H9 (cell line): Measurements from ENCODE around the gene STK17B. TPM values are rescaled to one million over a fixed set of nuclear protein-coding genes. Genes with fewer than 3 reads are reported as not detected.

Source experiments
- DNase-seq: peaks from one replicate; pipeline ENCODE4 v3.0.0-alpha.2; 2017
- H2AFZ ChIP-seq: one replicate; pipeline ENCODE4 v1.6.1; 2013; ENCODE audit warnings: mild to moderate bottlenecking, low read length, control low read depth, moderate library complexity
- H2AK5ac ChIP-seq: 2 replicates; pipeline ENCODE4 v1.6.1; 2013; ENCODE audit warnings: low read length, control low read depth, mixed read lengths; ENCODE audit not compliant: insufficient read length
- H2BK120ac ChIP-seq: one replicate; pipeline ENCODE4 v1.6.1; 2013; ENCODE audit warnings: low read depth, mild to moderate bottlenecking, low read length, control low read depth, inconsistent platforms; ENCODE audit not compliant: poor library complexity, severe bottlenecking
- H2BK12ac ChIP-seq: 2 replicates; pipeline ENCODE4 v1.6.1; 2013; ENCODE audit warnings: low read length, control low read depth, mixed read lengths, low read depth; ENCODE audit not compliant: insufficient read length
- H2BK15ac ChIP-seq: 2 replicates; pipeline ENCODE4 v1.6.1; 2013; ENCODE audit warnings: low read depth, low read length, control low read depth
- H2BK20ac ChIP-seq: one replicate; pipeline ENCODE4 v1.6.1; 2013; ENCODE audit warnings: low read depth, mild to moderate bottlenecking, low read length, control low read depth, inconsistent platforms; ENCODE audit not compliant: poor library complexity, severe bottlenecking
- H2BK5ac ChIP-seq: 2 replicates; pipeline ENCODE4 v1.6.1; 2013; ENCODE audit warnings: low read length, control low read depth, mixed read lengths; ENCODE audit not compliant: insufficient read length
- H3K14ac ChIP-seq: 2 replicates; pipeline ENCODE4 v1.6.1; 2013; ENCODE audit warnings: low read length, control low read depth; ENCODE audit not compliant: insufficient read depth
- H3K18ac ChIP-seq: 2 replicates; pipeline ENCODE4 v1.6.1; 2013; ENCODE audit warnings: low read depth, mild to moderate bottlenecking, mixed read lengths, low read length, control low read depth; ENCODE audit not compliant: insufficient read length
- H3K23ac ChIP-seq: 2 replicates; pipeline ENCODE4 v1.6.1; 2013; ENCODE audit warnings: low read length, control low read depth, mixed read lengths, low read depth; ENCODE audit not compliant: insufficient read length
- H3K23me2 ChIP-seq: 2 replicates; pipeline ENCODE4 v1.6.1; 2013; ENCODE audit warnings: low read depth, mild to moderate bottlenecking, mixed read lengths, low read length, control low read depth; ENCODE audit not compliant: insufficient read length, poor library complexity, severe bottlenecking
- H3K27ac ChIP-seq: 2 replicates; pipeline ENCODE4 v1.5.1; 2013; ENCODE audit warnings: low read length, control low read depth, mixed read lengths, low read depth; ENCODE audit not compliant: insufficient read length
- H3K27me3 ChIP-seq: 2 replicates; pipeline ENCODE4 v1.6.1; 2013; ENCODE audit warnings: low read length, control low read depth, inconsistent platforms; ENCODE audit not compliant: insufficient read depth
- H3K4ac ChIP-seq: 2 replicates; pipeline ENCODE4 v1.6.1; 2013; ENCODE audit warnings: low read depth, mild to moderate bottlenecking, control low read depth, inconsistent platforms, low read length, moderate library complexity
- H3K4me1 ChIP-seq: 2 replicates; pipeline ENCODE4 v1.6.1; 2013; ENCODE audit warnings: low read length, control low read depth, inconsistent platforms; ENCODE audit not compliant: insufficient read depth
- H3K4me2 ChIP-seq: 2 replicates; pipeline ENCODE4 v1.6.1; 2013; ENCODE audit warnings: low read length, control low read depth, mixed read lengths; ENCODE audit not compliant: insufficient read length, insufficient read depth
- H3K56ac ChIP-seq: 2 replicates; pipeline ENCODE4 v1.6.1; 2013; ENCODE audit warnings: low read depth, mild to moderate bottlenecking, mixed read lengths, low read length, control low read depth; ENCODE audit not compliant: insufficient read length
- H3K79me1 ChIP-seq: 2 replicates; pipeline ENCODE4 v1.6.1; 2013; ENCODE audit warnings: low read depth, mild to moderate bottlenecking, moderate library complexity, low read length, control low read depth, inconsistent platforms; ENCODE audit not compliant: insufficient read depth, poor library complexity, severe bottlenecking
- H3K79me2 ChIP-seq: 2 replicates; pipeline ENCODE4 v1.6.1; 2013; ENCODE audit warnings: low read length, control low read depth, inconsistent platforms; ENCODE audit not compliant: insufficient read depth
- H3K9ac ChIP-seq: 2 replicates; pipeline ENCODE4 v1.6.1; 2013; ENCODE audit warnings: low read length, control low read depth, mixed read lengths; ENCODE audit not compliant: insufficient read length; ENCODE audit errors: extremely low read depth
- H3K9me3 ChIP-seq: one replicate; pipeline ENCODE4 v1.6.1; 2013; ENCODE audit warnings: low read depth, low read length, inconsistent platforms; ENCODE audit not compliant: control insufficient read depth
- H3T11ph ChIP-seq: one replicate; pipeline ENCODE4 v1.6.1; 2013; ENCODE audit warnings: mild to moderate bottlenecking, low read length, control low read depth, inconsistent platforms
- H4K20me1 ChIP-seq: one replicate; pipeline ENCODE4 v1.6.1; 2013; ENCODE audit not compliant: control insufficient read depth, insufficient read length, insufficient read depth
- H4K5ac ChIP-seq: 2 replicates; pipeline ENCODE4 v1.6.1; 2013; ENCODE audit warnings: low read depth, mild to moderate bottlenecking, mixed read lengths, low read length, control low read depth; ENCODE audit not compliant: insufficient read length
- H4K8ac ChIP-seq: replicated peaks from 2 replicates; pipeline ENCODE4 v1.6.1; 2013; ENCODE audit warnings: low read length, control low read depth, mixed read lengths, low read depth; ENCODE audit not compliant: insufficient read length
- H4K91ac ChIP-seq: 2 replicates; pipeline ENCODE4 v1.6.1; 2013; ENCODE audit warnings: low read depth, mild to moderate bottlenecking, moderate library complexity, mixed read lengths, low read length, control low read depth; ENCODE audit not compliant: insufficient read length
- H3K27ac Mint-ChIP-seq, 3 experiments: 2 replicates in 2 of 3; 3 replicates in 1 of 3; pipeline ENCODE4 v1.8.0; 2020 to 2021; ENCODE audit warnings: mixed read lengths in 3 of 3, mild to moderate bottlenecking in 1 of 3, moderate library complexity in 1 of 3
- H3K27me3 Mint-ChIP-seq: 2 replicates; pipeline ENCODE4 v1.8.0; 2021; ENCODE audit warnings: low read depth, mild to moderate bottlenecking, moderate library complexity, mixed read lengths
- H3K36me3 Mint-ChIP-seq, 3 experiments: 2 replicates in 2 of 3; 3 replicates in 1 of 3; pipeline ENCODE4 v1.8.0; 2020 to 2021; ENCODE audit warnings: low read depth in 3 of 3, mixed read lengths in 3 of 3; ENCODE audit not compliant: insufficient read depth in 1 of 3
- H3K4me1 Mint-ChIP-seq, 2 experiments: 2 replicates each; pipeline ENCODE4 v1.8.0; 2020; ENCODE audit warnings: mixed read lengths in 2 of 2
- H3K4me3 Mint-ChIP-seq, 2 experiments: 2 replicates in 1 of 2; 3 replicates in 1 of 2; pipeline ENCODE4 v1.8.0; 2020 to 2021; ENCODE audit warnings: mild to moderate bottlenecking in 2 of 2, mixed read lengths in 2 of 2, moderate library complexity in 1 of 2
- H3K9me3 Mint-ChIP-seq, 2 experiments: 2 replicates in 1 of 2; 3 replicates in 1 of 2; pipeline ENCODE4 v1.8.0; 2020; ENCODE audit warnings: mild to moderate bottlenecking in 2 of 2, mixed read lengths in 2 of 2, moderate library complexity in 1 of 2
- WGBS: extraction: QIAGEN DNeasy Blood & Tissue Kit; methylation state at CpG from one replicate; pipeline ENCODE4 v1.1.7; 2013; ENCODE audit warnings: missing lambda C conversion rate, low lambda C conversion rate, mixed read lengths; ENCODE audit not compliant: insufficient read length; ENCODE audit errors: extremely low coverage; 5-methylcytosine and 5-hydroxymethylcytosine counted together
- total RNA-seq: library from RNA; stranded (reverse); gene quantifications from 2 replicates; pipeline ENCODE4 v1.2.1, GENCODE V29; 2021
- TF ChIP-seq, protein P1 (sequence below): fragments of 200-600 bp; sonication (generic); conservative IDR thresholded peaks from 3 replicates; pipeline ENCODE4 v1.8.0; 2021; ENCODE audit warnings: antibody characterized with exemption, mild to moderate bottlenecking

The STK17B gene
- total RNA-seq, 1 experiment from 2014 or later = 6.1 TPM

DNA sequence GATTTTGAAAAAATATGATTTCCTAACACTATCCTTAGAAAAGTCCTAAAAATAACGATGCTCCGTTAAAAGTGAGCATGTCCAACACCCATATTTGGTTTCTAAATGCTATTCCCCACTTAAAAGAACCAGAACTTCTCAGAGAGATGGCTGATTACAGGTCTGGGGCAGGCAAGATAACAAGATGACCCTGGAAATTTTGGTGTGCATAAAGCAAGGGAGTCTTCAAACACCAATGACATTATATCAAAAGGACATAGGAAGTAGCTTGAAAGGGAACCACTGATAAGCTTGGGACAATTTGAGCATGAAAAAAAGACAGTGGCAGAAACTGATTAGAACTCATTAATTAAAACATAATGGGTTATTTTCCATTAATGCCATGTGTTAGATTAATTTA is 17.9 kb downstream of the STK17B start:
- Mint-ChIP-seq H3K4me3 (no peak overlapping the region), H3K9me3 (no peaks in the 10 kb centered on the region), H3K36me3 (peaks cover 16 to 38% (median 31%) of the 10 kb centered on the region in 3 experiments), H3K27me3 (no peaks in the 10 kb centered on the region), H3K4me1 (no peaks in the 10 kb centered on the region), H3K27ac (no peak overlapping the region)
- TF ChIP-seq, protein P1, sequence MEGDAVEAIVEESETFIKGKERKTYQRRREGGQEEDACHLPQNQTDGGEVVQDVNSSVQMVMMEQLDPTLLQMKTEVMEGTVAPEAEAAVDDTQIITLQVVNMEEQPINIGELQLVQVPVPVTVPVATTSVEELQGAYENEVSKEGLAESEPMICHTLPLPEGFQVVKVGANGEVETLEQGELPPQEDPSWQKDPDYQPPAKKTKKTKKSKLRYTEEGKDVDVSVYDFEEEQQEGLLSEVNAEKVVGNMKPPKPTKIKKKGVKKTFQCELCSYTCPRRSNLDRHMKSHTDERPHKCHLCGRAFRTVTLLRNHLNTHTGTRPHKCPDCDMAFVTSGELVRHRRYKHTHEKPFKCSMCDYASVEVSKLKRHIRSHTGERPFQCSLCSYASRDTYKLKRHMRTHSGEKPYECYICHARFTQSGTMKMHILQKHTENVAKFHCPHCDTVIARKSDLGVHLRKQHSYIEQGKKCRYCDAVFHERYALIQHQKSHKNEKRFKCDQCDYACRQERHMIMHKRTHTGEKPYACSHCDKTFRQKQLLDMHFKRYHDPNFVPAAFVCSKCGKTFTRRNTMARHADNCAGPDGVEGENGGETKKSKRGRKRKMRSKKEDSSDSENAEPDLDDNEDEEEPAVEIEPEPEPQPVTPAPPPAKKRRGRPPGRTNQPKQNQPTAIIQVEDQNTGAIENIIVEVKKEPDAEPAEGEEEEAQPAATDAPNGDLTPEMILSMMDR = no peak
- H2BK20ac ChIP-seq = no peak overlapping the region
- H2BK12ac ChIP-seq = no peak overlapping the region
- no peak overlapping the region for H3K9ac ChIP-seq
- H2AK5ac ChIP-seq = no peak overlapping the region
- no peaks in the 10 kb centered on the region for H4K20me1 ChIP-seq
- H3K56ac ChIP-seq = no peak overlapping the region
- no peak overlapping the region for H3K18ac ChIP-seq
- H3K4me2 ChIP-seq = no peak overlapping the region
- H2BK15ac ChIP-seq = no peak overlapping the region
- H4K8ac ChIP-seq = no peak overlapping the region
- H3K27me3 ChIP-seq = no peaks in the 10 kb centered on the region
- H3K23ac ChIP-seq = no peak overlapping the region
- H3K79me1 ChIP-seq = no peaks in the 10 kb centered on the region
- H3K4ac ChIP-seq = no peak overlapping the region
- H3K27ac ChIP-seq = no peak overlapping the region
- no peak overlapping the region for H3K14ac ChIP-seq
- no peak overlapping the region for H3T11ph ChIP-seq
- H2BK120ac ChIP-seq = no peak overlapping the region
- no peaks in the 10 kb centered on the region for H3K23me2 ChIP-seq
- no peak overlapping the region for H4K91ac ChIP-seq
- H3K4me1 ChIP-seq = no peaks in the 10 kb centered on the region
- no peak overlapping the region for H2AFZ ChIP-seq
- H2BK5ac ChIP-seq = no peak overlapping the region
- no peak for DNase-seq
- H3K79me2 ChIP-seq = no peaks in the 10 kb centered on the region
- no peak overlapping the region for H4K5ac ChIP-seq
- WGBS = no CpG with 5 or more reads among the region's 2 CpGs
- H3K9me3 ChIP-seq = no peaks in the 10 kb centered on the region
